Femur (tissue), 1 donor: Measurements from ENCODE around the gene IZUMO2.
A peak's percentile ranks its signal among the peaks of the same experiment; 100 is the strongest.

Source experiments
- DNase-seq: peaks from one replicate; pipeline ENCODE4 v3.0.0-alpha.2; 2017

IZUMO2 gene

GRCh38 chr19:50162988-50163387, at the start of gene IZUMO2:
TSS of gene IZUMO2 (minus strand) at chr19:50163281. CDS start at chr19:50163194, 87 bp downstream.
- DNase-seq, result no peak

GRCh38 chr19:50210425-50210824, 47.3 kb upstream of the IZUMO2 start:
- DNase-seq, result no peak

GRCh38 chr19:50209131-50209530, 46.0 kb upstream of the IZUMO2 start:
- no peak for DNase-seq

GRCh38 chr19:50207730-50208129, 44.6 kb upstream of the IZUMO2 start:
- DNase-seq, result no peak

- DNase-seq, result no peak
Measured at GRCh38 chr19:50206191-50206590, 43.1 kb upstream of the IZUMO2 start.

- no peak for DNase-seq
Measured at GRCh38 chr19:50205681-50206138, 42.6 kb upstream of the IZUMO2 start.

- peak; percentile 40 for DNase-seq
Measured at GRCh38 chr19:50204811-50205675, 42.0 kb upstream of the IZUMO2 start.

- no peak for DNase-seq
Measured at GRCh38 chr19:50204081-50204428, 41.0 kb upstream of the IZUMO2 start.

GRCh38 chr19:50203281-50204080, 40.4 kb upstream of the IZUMO2 start, which contains the start of gene MYH14:
TSS of gene MYH14 (plus strand) at chr19:50203622. CDS start at chr19:50210366, 6,744 bp downstream.
- peak; percentile 92 for DNase-seq

GRCh38 chr19:50202962-50203280, 39.8 kb upstream of the IZUMO2 start:
- no peak for DNase-seq

GRCh38 chr19:50202386-50202785, 39.3 kb upstream of the IZUMO2 start:
- DNase-seq, result peak; percentile 36

- DNase-seq, result no peak
Measured at GRCh38 chr19:50199259-50199555, 36.1 kb upstream of the IZUMO2 start.

GRCh38 chr19:50198431-50199258, 35.6 kb upstream of the IZUMO2 start:
- DNase-seq, result peak; percentile 37

- no peak for DNase-seq
Measured at GRCh38 chr19:50197348-50197747, 34.3 kb upstream of the IZUMO2 start.

GRCh38 chr19:50196322-50196932, 33.3 kb upstream of the IZUMO2 start:
- DNase-seq, result no peak

- DNase-seq, result no peak
Measured at GRCh38 chr19:50195224-50195623, 32.1 kb upstream of the IZUMO2 start.

- DNase-seq, result no peak
Measured at GRCh38 chr19:50192463-50193211, 29.6 kb upstream of the IZUMO2 start.

- DNase-seq, result peak; percentile 61
Measured at GRCh38 chr19:50191216-50191615, 28.1 kb upstream of the IZUMO2 start.

- DNase-seq, result no peak
Measured at GRCh38 chr19:50190439-50190891, 27.4 kb upstream of the IZUMO2 start.

GRCh38 chr19:50189331-50189730, 26.2 kb upstream of the IZUMO2 start:
- DNase-seq, result no peak

- no peak for DNase-seq
Measured at GRCh38 chr19:50187937-50188336, 24.9 kb upstream of the IZUMO2 start.

GRCh38 chr19:50184196-50184595, 21.1 kb upstream of the IZUMO2 start:
- DNase-seq, result no peak
